Psoas muscle (tissue), 8 donors: ENCODE measurements around the gene EPB41L2. TPM values are rescaled to one million over a fixed set of nuclear protein-coding genes. Genes with fewer than 3 reads are reported as not detected.

Experiments used
- ATAC-seq, 4 donors: fragments of 200-7000 bp; cut with Tn5 transposase; one replicate each; pipeline ENCODE4 v1.9.1; 2020; ENCODE audit warnings: moderate library complexity in 3 of 4, mild to moderate bottlenecking in 2 of 4
- DNase-seq, 2 donors: peaks; one replicate each; pipeline ENCODE4 v3.0.0-alpha.2; 2020
- H3K27ac ChIP-seq: fragments of 200-600 bp; one replicate; pipeline ENCODE4 v1.8.0; 2022
- H3K27me3 ChIP-seq, 3 donors: fragments of 200-600 bp in 1 of 3; one replicate each; pipeline versions ENCODE4 v1.6.1 to v1.8.0; 2013 to 2022; ENCODE audit warnings: low read length in 2 of 3, mild to moderate bottlenecking in 2 of 3, moderate library complexity in 1 of 3; ENCODE audit not compliant: insufficient read depth in 3 of 3
- H3K36me3 ChIP-seq, 2 donors: fragments of 200-600 bp in 1 of 2; one replicate each; pipeline versions ENCODE4 v1.6.1 to v1.8.0; 2013 to 2022; ENCODE audit warnings: low read depth in 1 of 2, mild to moderate bottlenecking in 1 of 2, moderate library complexity in 1 of 2; ENCODE audit not compliant: insufficient read depth in 1 of 2
- H3K4me1 ChIP-seq: fragments of 200-600 bp; one replicate; pipeline ENCODE4 v1.8.0; 2022
- H3K4me3 ChIP-seq: fragments of 200-600 bp; one replicate; pipeline ENCODE4 v1.8.0; 2022; ENCODE audit warnings: mild to moderate bottlenecking
- H3K9me3 ChIP-seq: fragments of 200-600 bp; one replicate; pipeline ENCODE4 v1.8.0; 2022
- WGBS, 3 donors: extraction: QIAGEN DNeasy Blood & Tissue Kit; methylation state at CpG; one replicate each; pipeline versions ENCODE4 v1.1.6 to v1.1.7; 2013; 5-methylcytosine and 5-hydroxymethylcytosine counted together
- intact Hi-C, 2 donors: fragments of 100-400 bp; cut with DNase I; formaldehyde crosslinking; loops; one replicate each; pipeline versions ENCODE4 v1.11.0 to v1.14.2; 2022
- polyA plus RNA-seq, 3 donors: library from polyadenylated mRNA; stranded (reverse); fragments of 200-250 nt; gene quantifications; one replicate each; pipeline ENCODE4 v1.2.3, GENCODE V29; 2013
- total RNA-seq, 4 donors: library from RNA; stranded (reverse); fragmentation: NEBNext Ultra II Directional in 2 of 4; extraction: Animal tissue kit (Norgen Biotek cat#: 25700) in 2 of 4; gene quantifications; one replicate each; pipeline versions ENCODE4 v1.2.1 to v1.2.4, GENCODE V29; 2021 to 2023
- TF ChIP-seq, protein P1 (sequence below): fragments of 200-600 bp; IDR thresholded peaks from one replicate; pipeline ENCODE4 v1.8.0; 2022; ENCODE audit warnings: antibody characterized with exemption
- donor health status: healthy with polysubstance abuse.
- donor health status: DM: no; HTN: no; CAD: no; lungs with moderate emphysema.
- donor health status: Bipolar disorder and iron deficiency.
- donor health status: healthy.
- donor health status: DM: yes; HTN: yes; CAD: no.
- donor health status: DM: no; HTN: no; CAD: no.
- donor health status: DM: no; HTN: no; CAD: no.
- donor health status: DM: yes; HTN: yes; CAD: no.

The EPB41L2 gene
- total and polyA plus RNA-seq, 7 donors = 8.5 to 75.7 (median 22.7) TPM

GRCh38 chr6:131000544-131000943, 62.5 kb downstream of the EPB41L2 start:
- intact Hi-C loops = no loop called here
- DNase-seq (no peak), ATAC-seq (no peak)
- Histone ChIP-seq H3K4me3 (peak overlapping the region; percentile 45), H3K27me3 (peaks cover 0 to 2% (median 0%) of the 10 kb centered on the region in 3 donors), H3K36me3 (no peaks in the 10 kb centered on the region), H3K4me1 (peaks cover 11% of the 10 kb centered on the region), H3K27ac (no peak overlapping the region), H3K9me3 (no peaks in the 10 kb centered on the region)
- TF ChIP-seq, protein P1, sequence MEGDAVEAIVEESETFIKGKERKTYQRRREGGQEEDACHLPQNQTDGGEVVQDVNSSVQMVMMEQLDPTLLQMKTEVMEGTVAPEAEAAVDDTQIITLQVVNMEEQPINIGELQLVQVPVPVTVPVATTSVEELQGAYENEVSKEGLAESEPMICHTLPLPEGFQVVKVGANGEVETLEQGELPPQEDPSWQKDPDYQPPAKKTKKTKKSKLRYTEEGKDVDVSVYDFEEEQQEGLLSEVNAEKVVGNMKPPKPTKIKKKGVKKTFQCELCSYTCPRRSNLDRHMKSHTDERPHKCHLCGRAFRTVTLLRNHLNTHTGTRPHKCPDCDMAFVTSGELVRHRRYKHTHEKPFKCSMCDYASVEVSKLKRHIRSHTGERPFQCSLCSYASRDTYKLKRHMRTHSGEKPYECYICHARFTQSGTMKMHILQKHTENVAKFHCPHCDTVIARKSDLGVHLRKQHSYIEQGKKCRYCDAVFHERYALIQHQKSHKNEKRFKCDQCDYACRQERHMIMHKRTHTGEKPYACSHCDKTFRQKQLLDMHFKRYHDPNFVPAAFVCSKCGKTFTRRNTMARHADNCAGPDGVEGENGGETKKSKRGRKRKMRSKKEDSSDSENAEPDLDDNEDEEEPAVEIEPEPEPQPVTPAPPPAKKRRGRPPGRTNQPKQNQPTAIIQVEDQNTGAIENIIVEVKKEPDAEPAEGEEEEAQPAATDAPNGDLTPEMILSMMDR = no peak
- 78 to 86% (median 80%) methylated on average over 6 of the region's 6 CpGs for WGBS, 3 donors

GRCh38 chr6:130997061-130997753, 65.8 kb downstream of the EPB41L2 start:
- Histone ChIP-seq H3K27me3 (peaks cover 0 to 2% (median 0%) of the 10 kb centered on the region in 3 donors), H3K27ac (no peak overlapping the region), H3K4me1 (peaks cover 3% of the 10 kb centered on the region), H3K4me3 (no peak overlapping the region), H3K36me3 (no peaks in the 10 kb centered on the region), H3K9me3 (no peaks in the 10 kb centered on the region)
- TF ChIP-seq, protein P1 = no peak
- WGBS, 3 donors = 35 to 37% (median 36%) methylated on average over 6 of the region's 6 CpGs
- DNase-seq (no peak), ATAC-seq (no peak)
- intact Hi-C loops = no loop called here

GRCh38 chr6:130996635-130997034, 66.4 kb downstream of the EPB41L2 start:
- Histone ChIP-seq H3K27me3 (peaks cover 0 to 2% (median 0%) of the 10 kb centered on the region in 3 donors), H3K4me3 (no peak overlapping the region), H3K4me1 (peaks cover 3% of the 10 kb centered on the region), H3K9me3 (no peaks in the 10 kb centered on the region), H3K27ac (no peak overlapping the region), H3K36me3 (no peaks in the 10 kb centered on the region)
- ATAC-seq (no peak), DNase-seq (no peak)
- 89 to 95% (median 91%) methylated on average over 1 of the region's 1 CpG for WGBS, 3 donors
- intact Hi-C loops = no loop called here
- TF ChIP-seq, protein P1 = no peak

DNA sequence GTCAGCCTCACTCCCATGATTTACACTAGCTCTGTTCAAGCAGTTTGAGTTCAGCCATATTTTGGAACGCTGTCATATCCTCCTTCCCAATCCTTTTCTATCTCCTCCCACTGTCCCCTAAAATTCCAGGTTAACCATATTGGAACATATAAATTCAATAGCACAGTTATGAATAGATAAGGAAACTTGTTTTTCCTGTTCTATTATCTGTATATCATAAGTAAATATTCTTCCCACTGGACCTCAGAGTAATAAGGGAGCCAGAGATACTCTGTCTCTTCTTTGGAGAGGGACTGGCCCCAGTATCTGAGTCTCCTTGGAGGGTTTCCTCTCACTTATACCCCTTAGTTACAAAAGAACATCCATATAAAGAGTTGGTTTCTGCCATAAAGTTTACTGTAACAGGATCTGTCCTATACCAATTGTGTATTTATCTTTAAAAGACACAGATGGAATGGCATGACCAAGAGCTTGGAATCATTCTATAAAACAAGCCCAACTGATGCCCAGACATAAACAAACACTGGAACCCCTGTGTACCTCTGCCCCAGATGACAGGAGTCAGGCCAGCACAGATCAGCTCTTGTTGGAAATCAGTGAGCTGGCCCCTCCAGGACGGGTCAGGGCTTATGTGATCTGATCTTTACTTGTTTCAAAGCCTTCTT, 67.1 kb downstream of the EPB41L2 start:
- 87 to 91% (median 89%) methylated on average over 2 of the region's 2 CpGs for WGBS, 3 donors
- Histone ChIP-seq H3K27me3 (peaks cover 0 to 2% (median 0%) of the 10 kb centered on the region in 3 donors), H3K9me3 (no peaks in the 10 kb centered on the region), H3K4me1 (peaks cover 3% of the 10 kb centered on the region), H3K36me3 (no peaks in the 10 kb centered on the region), H3K4me3 (no peak overlapping the region), H3K27ac (no peak overlapping the region)
- TF ChIP-seq, protein P1 = no peak
- no peak for DNase-seq
- ATAC-seq = no peak
- intact Hi-C loops = no loop called here
